NCI-H2227 (cell line): ENCODE results near the gene LHFPL3.

Experiments
- DNase-seq: peaks from one replicate; lab custom pipeline; 2025; ENCODE audit not compliant: unreplicated experiment; lab: John Stamatoyannopoulos, UW

The LHFPL3 gene

DNA sequence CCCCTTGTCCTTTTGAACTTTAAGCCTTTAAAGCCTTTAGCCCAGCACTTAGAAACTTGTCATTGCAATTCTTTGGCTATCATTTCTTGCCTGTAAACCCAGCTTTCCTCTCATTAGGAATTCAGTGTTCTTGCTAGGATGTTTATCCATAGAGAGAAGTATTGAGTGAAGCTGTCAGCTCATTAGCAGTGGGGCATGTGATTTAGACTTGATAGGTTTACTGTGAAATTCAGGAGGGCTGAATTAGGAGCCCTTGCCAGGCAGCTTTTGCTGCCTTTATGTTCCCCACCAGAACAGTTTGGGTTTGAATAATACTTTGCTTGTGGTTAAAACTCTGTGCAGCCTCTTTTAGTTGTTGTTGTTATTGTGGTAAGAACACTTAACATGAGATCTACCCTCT lies 39.5 kb downstream of the LHFPL3 start:
- DNase-seq: no peak

DNA sequence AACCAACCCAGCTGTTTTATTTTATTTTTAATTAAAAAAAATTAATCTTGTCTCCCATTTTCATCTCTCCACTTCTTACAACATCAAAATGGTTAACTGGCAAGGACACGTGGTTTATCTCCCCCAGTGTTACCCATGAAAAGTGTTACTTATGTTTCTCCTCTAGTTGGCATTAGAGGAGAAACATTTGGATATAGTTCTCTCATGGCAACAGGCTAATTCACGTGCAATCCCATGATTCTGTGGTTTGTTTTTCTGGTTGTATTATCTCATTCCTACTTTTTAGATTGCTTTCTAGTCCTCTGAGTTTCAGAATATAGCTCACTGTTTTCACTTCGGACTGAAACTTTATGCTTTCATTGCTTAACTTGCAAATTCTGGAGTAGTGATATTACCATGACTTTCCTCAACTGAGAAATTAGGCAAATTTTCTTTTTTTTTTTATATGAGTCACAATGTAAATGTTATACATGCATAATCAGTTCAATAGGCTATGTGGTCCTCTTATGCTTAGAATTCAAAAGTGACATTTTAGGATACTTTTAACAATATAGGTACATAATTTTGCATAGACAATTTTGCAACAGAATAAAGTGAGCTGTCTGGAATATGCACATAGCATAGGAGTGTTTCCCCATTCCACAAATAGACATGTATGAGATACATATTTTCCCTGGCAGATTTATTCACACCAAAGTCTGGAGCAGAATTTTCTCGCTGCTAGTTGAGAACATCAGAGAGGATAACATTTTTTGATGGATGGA lies 43.0 kb downstream of the LHFPL3 start:
- DNase-seq: no peak

DNA sequence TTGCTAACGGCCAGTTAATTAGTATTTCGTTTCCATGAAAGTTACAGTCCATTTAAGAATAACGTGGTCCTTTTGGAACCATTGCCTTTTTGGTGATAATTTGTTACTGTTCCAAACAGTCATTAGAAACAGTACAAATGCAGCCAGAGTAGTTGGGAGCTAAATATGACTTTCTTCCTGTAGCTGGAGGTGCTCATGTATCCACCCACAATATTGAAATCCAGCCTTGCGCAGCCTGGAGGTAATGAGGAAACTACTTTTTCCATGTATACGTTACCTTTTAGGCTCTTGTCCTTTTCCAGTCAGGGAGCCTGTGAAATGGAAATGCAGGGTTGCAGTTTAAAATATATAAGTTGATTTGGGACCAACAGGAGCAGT lies 43.6 kb downstream of the LHFPL3 start:
- DNase-seq: no peak

DNA sequence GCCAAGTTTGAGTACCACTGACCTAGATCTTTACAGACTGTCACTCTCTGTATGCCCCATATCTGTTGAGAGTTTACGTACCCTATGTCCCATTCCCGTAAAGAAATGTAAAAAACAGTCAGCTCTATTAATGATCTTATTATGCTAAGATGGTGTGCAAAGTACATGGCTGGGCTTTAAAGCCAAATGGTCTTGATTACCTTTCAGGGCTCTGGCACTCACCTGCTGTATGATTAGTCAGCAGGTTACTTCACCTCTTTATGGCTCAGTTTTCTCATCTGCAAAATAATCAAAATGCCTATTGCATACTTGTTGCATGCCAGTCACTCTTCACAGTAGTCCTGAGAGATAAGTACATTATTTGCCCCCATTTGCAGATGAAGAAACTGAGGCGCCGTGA lies 54.2 kb downstream of the LHFPL3 start:
- DNase-seq: no peak

DNA sequence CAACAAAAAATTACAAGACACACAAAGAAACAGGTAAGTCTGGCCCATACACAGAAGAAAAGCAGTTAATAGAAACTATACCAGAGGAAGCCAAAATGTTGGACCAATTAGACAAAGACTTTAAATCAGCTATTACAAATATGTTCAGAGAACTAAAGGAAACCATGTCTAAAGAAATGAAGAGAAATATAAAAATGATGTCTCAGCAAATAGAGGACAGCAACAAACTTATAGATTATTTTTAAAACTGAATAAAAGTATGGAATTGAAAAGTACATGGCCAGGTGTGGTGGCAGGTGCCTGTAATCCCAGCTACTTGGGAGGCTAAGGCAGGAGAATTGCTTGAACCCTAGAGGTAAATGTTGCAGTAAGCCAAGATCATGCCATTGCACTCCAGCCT lies 58.5 kb downstream of the LHFPL3 start:
- no peak for DNase-seq

DNA sequence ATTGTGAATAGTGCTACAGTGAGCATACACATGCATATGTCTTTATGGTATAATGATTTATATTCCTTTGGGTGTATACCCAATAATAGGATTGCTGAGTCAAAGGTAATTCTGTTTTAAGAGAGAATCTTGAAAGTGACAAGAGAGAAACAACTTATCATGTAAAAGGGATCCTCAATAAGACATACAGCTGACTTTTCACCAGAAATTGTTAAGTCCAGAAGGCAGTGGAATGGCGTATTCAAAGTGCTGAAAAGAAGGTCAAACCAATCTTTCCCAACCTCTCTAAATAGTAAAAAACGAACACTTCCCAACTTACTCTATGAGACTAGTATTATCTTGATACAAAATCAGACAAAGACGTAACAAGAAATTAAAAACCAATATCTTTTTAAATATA lies 59.8 kb downstream of the LHFPL3 start:
- DNase-seq: no peak

DNA sequence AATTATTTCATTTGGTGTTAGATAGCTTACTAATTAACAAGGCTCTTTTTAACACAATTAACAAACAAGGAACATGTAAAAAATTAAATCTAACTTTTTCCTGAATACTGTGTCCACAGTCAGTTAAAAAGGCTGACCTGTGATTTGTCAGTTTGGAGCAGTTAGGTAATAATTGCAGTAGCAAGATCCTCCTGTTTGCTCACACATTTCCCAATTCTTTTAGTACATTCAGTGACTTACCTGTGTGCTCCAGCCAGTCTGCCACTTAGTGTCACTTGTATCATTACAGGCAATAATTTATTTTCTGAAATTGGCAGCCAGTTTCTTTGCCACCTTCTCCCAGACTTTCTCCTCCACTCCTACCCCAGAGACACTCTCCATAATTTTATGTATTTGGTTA lies 66.8 kb downstream of the LHFPL3 start:
- no peak for DNase-seq

DNA sequence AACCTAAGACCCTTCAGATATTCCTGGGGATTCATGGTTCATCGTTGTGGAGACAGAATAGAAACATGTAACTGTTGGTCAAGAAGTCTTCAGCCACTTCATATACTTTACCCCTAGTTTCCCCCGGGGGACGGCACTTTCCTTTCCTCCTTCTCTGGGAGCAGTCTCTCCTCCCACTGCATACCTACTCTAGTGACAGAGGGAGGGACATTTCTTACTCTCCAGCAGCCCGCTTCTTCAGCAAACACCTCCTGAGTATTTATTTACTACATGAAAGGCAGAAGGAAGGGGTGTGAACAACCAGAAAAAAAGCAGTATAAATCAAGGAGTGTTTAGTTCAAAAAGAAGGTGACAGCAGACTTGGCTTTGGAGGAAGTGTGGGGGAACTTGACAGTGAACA lies 69.0 kb downstream of the LHFPL3 start:
- no peak for DNase-seq

DNA sequence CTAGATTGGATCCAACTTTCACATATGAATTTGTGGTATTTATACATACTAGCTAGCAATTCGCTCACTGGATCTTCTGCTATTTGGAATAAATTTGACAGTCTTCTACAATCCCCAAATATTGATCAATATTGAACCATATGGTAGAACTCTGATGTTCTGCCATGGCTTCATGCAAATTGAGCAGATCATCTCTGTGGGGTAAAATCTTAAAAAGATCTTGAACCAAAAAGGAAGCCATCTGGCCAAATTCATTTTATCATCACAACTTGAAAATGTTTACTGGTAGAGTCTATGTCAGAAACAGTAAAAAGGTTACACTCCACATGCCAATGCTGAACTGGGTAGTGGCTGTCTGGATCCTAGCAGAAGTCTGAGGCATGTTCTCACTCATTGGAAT lies 80.0 kb downstream of the LHFPL3 start:
- DNase-seq: no peak

DNA sequence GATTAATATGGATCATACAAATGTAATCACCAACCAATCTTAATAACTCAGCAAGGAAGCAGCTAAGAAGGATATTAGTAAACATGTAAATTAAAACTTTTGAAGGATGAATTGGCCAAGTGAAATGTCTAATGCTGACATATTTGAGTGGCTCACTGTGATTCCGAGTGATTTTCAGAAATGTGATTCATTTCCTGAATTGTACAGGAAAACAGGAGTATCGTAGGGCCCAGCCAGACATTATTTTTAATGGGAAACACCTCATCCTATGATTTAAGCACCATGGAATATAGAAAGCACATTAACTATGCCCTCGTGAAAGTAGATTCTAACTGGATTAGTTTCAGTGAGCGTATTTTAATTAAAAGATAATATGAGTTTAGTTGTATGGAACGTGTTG lies 82.3 kb downstream of the LHFPL3 start:
- no peak for DNase-seq

DNA sequence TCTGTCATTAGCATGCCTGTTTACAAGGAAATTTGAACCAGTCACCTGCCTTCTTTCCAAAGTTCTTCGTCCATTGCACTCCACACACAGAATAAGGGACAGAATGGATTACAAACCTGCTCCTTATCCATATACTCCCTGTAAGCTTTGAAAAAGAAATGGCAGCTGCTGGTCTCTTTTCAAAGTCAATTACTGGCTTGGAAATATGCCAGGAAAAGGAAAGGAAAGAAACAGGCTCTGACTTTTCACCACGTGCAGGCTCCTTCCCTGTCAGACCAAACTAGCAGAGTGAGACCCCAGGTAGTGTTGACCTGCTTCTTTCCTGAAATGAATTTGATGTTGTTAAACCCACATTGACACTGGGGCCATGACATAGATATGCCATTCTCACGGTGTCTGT lies 84.5 kb downstream of the LHFPL3 start:
- peak; percentile 19 for DNase-seq

DNA sequence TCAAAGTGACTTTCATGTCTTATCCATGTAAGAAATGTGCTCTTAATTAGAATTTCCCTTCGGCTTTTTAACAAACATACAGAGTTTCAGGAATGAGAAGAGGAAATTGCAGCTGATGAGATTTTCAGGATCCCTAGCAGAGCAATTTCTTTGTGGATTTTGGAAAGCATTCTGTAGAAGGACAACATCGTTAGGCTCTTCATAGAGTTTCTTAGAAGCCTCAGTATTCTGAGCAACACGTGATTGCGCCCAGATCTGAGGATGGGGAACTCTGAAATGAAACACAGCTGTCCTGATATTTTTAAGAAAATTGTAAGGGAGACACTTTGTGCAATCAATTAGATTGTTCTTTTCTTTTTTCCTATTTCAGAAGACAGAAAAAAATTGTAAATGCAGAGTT lies 85.8 kb downstream of the LHFPL3 start:
- DNase-seq: no peak

DNA sequence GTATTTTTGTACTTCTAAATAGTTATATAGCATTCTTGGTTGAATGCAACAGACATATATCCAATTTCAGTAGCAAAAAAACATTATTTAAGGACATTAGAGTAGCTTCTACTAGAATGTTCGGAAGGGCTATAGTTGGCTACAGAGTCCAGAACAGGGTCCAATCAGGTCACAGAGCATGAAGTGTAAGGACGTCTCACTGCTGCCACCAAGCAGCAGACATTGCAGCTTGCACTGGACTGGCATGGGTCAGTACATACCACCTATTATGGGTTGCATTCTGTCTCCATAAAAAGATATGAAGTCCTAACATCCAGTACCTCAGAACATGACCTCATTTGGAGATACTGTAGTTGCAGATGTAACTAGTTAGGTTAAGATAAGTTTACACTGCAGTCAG lies 87.3 kb downstream of the LHFPL3 start:
- DNase-seq: no peak

DNA sequence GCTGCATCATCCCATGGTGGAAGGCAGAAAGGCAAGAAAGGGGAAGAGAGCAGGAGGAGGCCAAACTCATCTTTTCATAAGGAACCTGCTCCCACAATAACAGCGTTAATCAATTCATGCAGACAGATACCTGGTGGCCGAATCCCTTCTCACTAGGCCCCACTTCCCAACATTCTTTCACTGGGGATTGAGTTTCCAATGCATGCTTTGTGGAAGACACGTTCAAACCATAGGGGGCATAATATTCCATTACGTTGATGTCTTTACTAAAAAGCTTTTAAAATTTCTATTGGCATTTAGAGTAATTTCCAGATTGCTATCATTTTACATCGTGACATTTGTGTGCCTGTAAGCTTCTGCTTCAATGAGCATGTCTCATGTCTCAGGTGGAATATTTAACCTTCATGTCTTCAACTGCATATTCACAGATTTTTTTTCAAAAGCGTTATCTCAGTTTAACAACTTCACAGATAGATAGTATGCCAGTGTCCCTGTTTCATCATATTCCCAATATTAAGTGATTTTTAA lies 88.5 kb downstream of the LHFPL3 start:
- no peak for DNase-seq

DNA sequence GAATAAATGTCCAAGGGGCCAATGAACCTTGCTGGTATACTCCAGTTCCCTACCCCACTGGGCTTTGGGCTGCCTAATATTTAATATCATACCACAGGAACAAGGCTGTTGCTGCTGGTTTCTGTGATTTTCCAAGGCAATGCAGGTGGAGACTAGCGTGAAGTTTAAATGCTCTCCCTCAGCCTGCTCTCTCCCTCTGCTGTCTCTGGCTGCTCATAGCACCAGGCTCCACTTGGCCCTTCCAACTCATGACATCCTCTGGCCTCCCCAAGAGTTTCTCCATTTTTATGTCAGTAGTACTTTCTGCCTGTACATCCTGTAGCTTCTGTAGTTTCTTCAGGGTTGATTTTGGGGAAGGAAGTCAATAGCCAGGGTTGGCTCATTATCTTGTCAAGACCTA lies 103.5 kb downstream of the LHFPL3 start:
- DNase-seq: no peak

DNA sequence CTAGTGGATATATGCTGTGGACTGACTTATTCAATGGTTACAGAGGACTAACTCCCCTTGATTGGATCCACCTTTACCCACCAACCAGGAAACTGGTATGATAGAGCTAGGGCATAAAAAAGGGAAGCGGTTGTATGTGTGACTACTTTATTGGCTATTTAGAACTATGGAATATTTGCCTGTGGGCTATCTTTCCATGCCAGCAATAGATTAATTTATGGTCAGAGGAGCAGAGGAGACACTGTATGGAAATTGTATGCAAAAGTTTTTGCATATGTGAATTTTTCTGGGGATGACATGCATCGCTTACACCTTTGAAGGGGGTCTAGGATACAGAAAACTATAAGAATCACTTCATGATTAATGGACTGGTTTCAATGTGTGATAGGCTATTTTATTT lies 105.7 kb downstream of the LHFPL3 start:
- DNase-seq: no peak

DNA sequence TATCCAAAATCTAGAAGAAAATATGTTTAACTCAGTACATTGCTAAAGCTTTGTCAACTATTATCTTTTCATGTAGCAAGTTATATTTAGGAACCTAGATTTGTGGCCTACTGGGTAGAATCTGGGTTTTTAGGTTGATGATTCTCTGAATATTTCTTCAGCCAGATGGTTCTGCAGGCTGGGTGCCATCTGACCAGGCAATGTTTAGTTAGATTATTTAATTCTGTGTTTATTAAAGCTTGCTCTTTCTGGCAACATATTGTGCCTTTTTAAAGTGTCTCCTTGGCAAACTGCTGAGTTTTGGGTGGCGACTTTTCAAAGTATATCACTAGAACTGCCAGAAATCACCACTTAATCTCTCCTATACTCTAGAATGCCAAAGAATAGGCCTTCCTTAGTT lies 114.1 kb downstream of the LHFPL3 start:
- no peak for DNase-seq

DNA sequence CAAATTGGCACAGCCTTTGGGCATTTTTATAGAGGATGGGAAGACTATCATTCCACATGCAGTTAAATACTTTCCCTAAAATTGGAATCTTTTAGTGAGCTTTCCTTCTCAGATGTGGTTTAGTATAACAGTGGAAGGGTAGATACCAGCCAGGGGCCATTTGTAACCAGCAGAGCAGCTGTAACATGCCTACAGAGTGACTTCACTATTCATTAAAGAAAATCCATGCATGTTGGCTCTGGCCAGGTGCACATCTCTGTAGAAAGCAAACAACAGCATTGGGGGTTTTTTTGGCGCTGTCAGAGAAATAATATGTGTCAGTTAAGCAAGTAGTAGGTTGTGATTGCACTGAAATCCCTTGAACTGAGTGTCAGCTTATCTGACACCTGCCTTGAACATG lies 115.6 kb downstream of the LHFPL3 start:
- no peak for DNase-seq

DNA sequence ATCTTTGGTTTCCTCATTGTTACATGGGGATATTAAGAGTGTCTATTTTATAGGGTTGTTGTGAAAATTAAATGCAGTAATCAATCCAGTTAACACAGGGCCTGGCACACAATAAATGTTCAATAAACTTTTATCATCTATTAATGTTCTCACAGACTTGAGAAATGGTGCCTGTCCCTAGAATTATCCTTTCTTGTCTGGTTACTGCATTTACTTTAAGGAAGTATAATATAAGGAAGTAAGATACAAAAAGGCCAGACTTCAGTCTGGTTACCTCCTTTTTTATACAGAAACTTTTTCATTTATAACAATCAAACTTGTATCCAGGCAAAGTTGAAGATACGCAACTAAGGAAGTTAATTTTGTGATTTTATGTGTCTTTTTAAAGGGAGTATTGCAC lies 117.0 kb downstream of the LHFPL3 start:
- DNase-seq: no peak

DNA sequence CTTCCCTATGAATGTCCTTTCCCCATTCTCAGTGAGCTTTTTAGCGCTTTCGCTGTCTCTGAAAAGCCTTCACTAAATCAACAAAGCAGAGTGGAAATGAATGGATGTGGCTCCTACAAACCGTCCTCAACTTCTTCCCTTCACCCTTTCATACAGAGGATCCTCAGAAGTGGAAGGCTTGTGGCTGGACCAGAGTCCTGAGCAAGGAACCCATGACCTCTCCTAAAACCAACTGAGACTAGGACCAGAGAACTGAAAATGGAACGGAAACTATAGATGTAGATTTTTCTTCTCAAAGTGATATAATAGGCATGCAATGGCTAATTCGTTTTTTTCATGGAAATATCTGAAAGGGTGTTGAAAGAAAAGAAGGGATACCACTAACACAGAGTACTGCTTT lies 122.5 kb downstream of the LHFPL3 start:
- no peak for DNase-seq

DNA sequence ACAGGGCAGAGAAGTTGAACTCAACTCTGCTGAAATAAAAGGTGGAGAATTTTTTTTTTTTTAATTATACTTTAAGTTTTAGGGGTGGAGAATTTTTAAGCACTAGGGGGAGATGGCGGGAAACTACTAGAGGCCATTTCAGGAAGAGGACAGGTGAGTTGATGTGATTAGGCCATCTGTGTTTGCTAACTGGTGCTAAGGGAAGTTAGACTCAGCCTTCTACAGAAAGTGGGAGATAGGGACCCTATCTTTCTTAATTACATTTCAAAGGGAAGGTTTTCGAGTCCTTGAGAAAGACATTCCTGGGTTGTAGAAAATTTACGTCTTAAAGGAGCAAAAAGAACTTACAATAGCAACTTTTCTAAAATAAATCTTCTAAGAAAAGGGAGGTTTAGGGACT lies 124.8 kb downstream of the LHFPL3 start:
- DNase-seq: no peak

DNA sequence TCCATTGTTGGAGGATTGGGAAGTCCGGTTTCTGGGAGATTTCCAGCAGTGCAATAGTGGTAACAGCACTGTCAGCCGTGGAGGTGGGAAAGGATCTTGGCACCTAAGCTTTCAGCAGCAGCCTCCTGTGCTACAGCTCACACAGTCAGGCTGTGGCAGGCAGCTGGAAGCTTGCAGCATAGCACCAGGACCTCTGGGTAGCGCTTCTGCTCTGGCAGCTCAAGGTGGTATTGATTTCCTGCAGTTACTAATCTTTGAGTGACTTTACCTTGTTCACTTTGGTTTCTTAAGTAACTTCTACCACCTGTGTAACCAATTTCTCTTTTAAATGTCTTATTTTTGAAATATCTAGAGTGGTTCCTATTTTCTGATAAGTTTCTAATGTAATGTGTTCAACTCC lies 130.5 kb downstream of the LHFPL3 start:
- no peak for DNase-seq

DNA sequence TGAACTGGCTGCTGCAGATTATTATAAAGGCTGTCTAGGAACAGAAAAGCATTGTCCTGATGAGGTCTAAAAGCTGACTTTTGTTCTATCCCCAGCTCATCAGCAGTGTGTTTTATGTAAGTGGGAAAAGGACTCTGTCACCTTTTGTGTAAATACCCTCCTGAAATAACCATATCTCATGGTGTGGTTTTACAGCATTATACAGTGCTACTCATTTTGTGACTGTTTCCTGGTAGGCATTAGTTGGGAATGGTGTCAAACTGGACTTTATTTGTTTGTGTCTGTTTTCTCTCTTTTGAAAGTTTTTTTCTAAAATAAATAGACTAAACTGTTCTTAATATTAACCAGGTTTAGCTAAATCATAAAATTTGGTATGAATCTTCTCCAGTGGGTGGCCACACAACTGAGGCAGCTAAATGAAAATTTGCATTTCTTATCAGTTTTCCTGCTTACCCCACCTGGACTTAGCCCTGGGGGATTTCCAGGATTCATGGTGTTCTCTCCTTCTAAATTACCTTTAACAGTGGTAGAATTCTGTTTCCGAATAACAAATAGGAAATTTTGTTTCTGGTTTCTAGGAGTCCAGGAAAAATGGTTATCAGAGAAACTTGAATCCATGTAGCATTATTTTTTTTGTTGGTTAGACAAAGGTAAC lies 140.9 kb downstream of the LHFPL3 start:
- no peak for DNase-seq
